Lung (tissue), 12 donors: ENCODE results near the gene ALDH3B1. TPM values are rescaled to one million over a fixed set of nuclear protein-coding genes. Genes with fewer than 3 reads are reported as not detected.

Source experiments
- ATAC-seq: fragments of 200-7000 bp; cut with Tn5 transposase; one replicate; pipeline ENCODE4 v1.9.1; 2020; ENCODE audit warnings: moderate number of reproducible peaks; ENCODE audit not compliant: insufficient read depth, low FRiP score
- DNase-seq, 3 donors: peaks; one replicate each; pipeline ENCODE4 v3.0.0-alpha.2; 2013 to 2017
- H3K27ac ChIP-seq, 2 donors: one replicate each; pipeline ENCODE4 v1.5.1; 2013; ENCODE audit warnings: mild to moderate bottlenecking in 2 of 2, moderate library complexity in 2 of 2, control low read depth in 1 of 2, inconsistent platforms in 1 of 2, low read depth in 1 of 2, low read length in 1 of 2
- H3K27me3 ChIP-seq, 3 donors: one replicate each; pipeline ENCODE4 v1.5.1; 2013; ENCODE audit warnings: low read length in 2 of 3; ENCODE audit not compliant: control insufficient read depth in 3 of 3, insufficient read depth in 3 of 3
- H3K36me3 ChIP-seq, 4 donors: one replicate each; pipeline ENCODE4 v1.5.1; 2013; ENCODE audit warnings: low read length in 4 of 4, mild to moderate bottlenecking in 1 of 4, moderate library complexity in 1 of 4; ENCODE audit not compliant: control insufficient read depth in 4 of 4, insufficient read depth in 4 of 4
- H3K4me1 ChIP-seq, 5 donors: one replicate each; pipeline ENCODE4 v1.5.1; 2013; ENCODE audit warnings: low read length in 5 of 5, mild to moderate bottlenecking in 2 of 5, moderate library complexity in 1 of 5; ENCODE audit not compliant: control insufficient read depth in 5 of 5, insufficient read depth in 5 of 5
- H3K4me3 ChIP-seq: one replicate; pipeline ENCODE4 v1.5.1; 2013; ENCODE audit warnings: mild to moderate bottlenecking, control low read depth, moderate library complexity
- H3K9ac ChIP-seq, 2 donors: one replicate each; pipeline ENCODE4 v1.5.1; 2013; ENCODE audit warnings: low read length in 2 of 2, control low read depth in 1 of 2; ENCODE audit not compliant: insufficient read depth in 1 of 2
- H3K9me3 ChIP-seq, 4 donors: one replicate each; pipeline ENCODE4 v1.5.1; 2013; ENCODE audit warnings: low read length in 3 of 4, mild to moderate bottlenecking in 1 of 4, moderate library complexity in 1 of 4; ENCODE audit not compliant: control insufficient read depth in 4 of 4, insufficient read depth in 3 of 4
- WGBS, 2 donors: extraction: QIAGEN DNeasy Blood & Tissue Kit; methylation state at CpG; one replicate each; pipeline ENCODE4 v1.1.7; 2013; 5-methylcytosine and 5-hydroxymethylcytosine counted together
- polyA plus RNA-seq, 2 donors: library from polyadenylated mRNA; stranded (reverse); fragments of 200-250 nt; gene quantifications; one replicate each; pipeline ENCODE4 v1.2.1, GENCODE V29; 2013
- total RNA-seq, 2 donors: library from RNA; depleted of rRNA in 1 of 2; stranded (reverse); fragments of >200 nt in 1 of 2; gene quantifications; one replicate each; pipeline ENCODE4 v1.2.1, GENCODE V29; 2014 to 2021
- TF ChIP-seq, protein P1 (sequence below): IDR thresholded peaks from 2 replicates; pipeline ENCODE4 v1.5.1; 2012; ENCODE audit warnings: mild to moderate bottlenecking; ENCODE audit errors: control extremely low read depth, extremely low read depth
- donor health status: control.
- donor health status: control.
- donor health status: Bipolar disorder and iron deficiency.
- donor health status: healthy.
- donor health status: DM: yes; HTN: yes; CAD: no.

ALDH3B1 gene
- total and polyA plus RNA-seq, 4 donors: 45.6 to 165 (median 90.3) TPM

DNA sequence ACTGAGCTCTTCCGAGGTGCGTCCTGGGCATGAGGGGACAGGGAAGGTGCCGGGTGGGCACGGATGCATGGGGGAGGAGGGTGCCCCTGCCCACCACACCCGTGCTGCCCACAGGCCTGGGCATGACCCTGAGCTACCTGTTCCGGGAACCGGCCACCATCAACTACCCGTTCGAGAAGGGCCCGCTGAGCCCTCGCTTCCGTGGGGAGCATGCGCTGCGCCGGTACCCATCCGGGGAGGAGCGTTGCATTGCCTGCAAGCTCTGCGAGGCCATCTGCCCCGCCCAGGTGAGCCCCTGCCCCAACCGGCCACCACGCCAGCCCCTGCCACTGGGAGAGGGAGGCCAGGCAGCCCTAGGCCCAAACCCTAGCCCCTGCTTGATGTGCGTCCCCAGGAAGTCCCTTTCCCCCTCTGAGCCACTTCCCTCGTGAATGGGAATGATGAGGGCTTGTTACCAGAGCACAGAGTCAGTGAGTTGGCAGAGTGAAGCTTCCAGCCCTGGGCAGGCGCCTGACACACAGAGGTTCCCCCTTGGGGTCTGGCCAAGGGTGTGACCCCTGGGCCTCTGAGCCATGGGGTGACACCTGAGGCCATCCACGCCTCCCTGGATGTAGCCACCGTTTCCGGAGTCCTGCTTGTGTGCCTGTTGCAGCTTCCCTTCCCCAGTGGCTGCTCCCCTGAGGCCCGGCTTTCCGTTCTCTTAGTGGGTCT, 23.0 kb downstream of the ALDH3B1 start:
- Histone ChIP-seq H3K36me3 (peaks cover 0 to 17% (median 9%) of the 10 kb centered on the region in 4 donors), H3K27me3 (no peaks in the 10 kb centered on the region), H3K4me3 (no peak overlapping the region), H3K9ac (no peak overlapping the region), H3K9me3 (no peaks in the 10 kb centered on the region), H3K4me1 (peaks cover 8 to 35% (median 12%) of the 10 kb centered on the region in 5 donors), H3K27ac (peak overlapping the region in 1 of 2 donors; percentile 84)
- TF ChIP-seq, protein P1, sequence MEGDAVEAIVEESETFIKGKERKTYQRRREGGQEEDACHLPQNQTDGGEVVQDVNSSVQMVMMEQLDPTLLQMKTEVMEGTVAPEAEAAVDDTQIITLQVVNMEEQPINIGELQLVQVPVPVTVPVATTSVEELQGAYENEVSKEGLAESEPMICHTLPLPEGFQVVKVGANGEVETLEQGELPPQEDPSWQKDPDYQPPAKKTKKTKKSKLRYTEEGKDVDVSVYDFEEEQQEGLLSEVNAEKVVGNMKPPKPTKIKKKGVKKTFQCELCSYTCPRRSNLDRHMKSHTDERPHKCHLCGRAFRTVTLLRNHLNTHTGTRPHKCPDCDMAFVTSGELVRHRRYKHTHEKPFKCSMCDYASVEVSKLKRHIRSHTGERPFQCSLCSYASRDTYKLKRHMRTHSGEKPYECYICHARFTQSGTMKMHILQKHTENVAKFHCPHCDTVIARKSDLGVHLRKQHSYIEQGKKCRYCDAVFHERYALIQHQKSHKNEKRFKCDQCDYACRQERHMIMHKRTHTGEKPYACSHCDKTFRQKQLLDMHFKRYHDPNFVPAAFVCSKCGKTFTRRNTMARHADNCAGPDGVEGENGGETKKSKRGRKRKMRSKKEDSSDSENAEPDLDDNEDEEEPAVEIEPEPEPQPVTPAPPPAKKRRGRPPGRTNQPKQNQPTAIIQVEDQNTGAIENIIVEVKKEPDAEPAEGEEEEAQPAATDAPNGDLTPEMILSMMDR: no peak
- whole genome bisulfite sequencing, 2 donors: 94 to 97% methylated on average over 28 to 29 of the region's 29 CpGs
- DNase-seq: no peak
- ATAC-seq: no peak

DNA sequence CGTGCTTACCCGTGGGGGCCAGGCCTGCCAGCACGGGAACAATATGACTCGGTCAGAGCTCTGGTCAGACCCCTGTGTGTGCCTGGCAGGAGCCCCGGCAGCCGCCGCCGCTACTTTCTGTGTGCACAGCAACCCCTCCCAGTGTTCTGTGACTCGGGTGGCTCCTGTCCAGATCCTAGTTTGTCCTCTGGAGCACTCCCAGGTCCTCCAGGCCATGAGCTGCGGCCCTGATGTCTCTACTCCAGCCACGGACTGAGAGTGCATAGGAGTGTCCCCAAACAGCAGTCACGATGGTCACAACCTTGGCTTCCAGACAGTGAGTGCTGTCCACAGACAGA, 23.6 kb downstream of the ALDH3B1 start:
- TF ChIP-seq, protein P1: no peak
- peaks cover 0 to 17% (median 9%) of the 10 kb centered on the region in 4 donors for H3K36me3 ChIP-seq
- no peak for DNase-seq
- no peak overlapping the region for H3K9ac ChIP-seq
- ATAC-seq: no peak
- H3K9me3 ChIP-seq: no peaks in the 10 kb centered on the region
- H3K27me3 ChIP-seq: no peaks in the 10 kb centered on the region
- H3K4me1 ChIP-seq: peaks cover 8 to 39% (median 16%) of the 10 kb centered on the region in 5 donors
- H3K27ac ChIP-seq: peak overlapping the region; percentile 26 to 84
- 82 to 92% methylated on average over 12 of the region's 12 CpGs for WGBS, 2 donors
- H3K4me3 ChIP-seq: no peak overlapping the region

DNA sequence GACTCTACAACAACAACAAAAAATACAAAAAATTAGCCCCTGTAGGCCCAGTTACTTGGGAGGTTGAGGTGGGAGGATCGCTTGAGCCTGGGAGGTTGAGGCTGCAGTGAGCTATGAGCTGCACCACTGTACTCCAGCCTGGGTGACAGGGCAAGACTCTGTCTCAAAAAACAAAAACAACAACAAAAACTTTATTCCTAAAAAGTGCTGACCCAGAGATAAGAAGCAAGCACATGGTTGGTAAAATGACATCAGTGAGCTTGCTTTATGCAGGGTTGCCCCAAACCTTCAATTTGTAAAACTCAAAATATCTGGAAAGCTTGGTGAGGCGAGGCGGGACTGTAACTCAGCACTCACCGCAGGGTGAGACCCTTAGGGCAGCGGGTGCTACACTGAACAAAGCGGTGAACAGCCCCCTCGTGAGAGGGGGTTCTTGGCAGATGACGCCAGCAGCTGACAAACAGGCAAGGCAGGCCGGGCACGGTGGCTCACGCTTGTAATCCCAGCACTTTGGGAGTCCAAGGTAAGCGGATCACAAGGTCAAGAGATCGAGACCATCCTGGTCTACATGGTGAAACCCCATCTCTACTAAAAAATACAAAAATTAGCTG, 25.2 kb downstream of the ALDH3B1 start:
- H3K4me1 ChIP-seq: peaks cover 8 to 36% (median 26%) of the 10 kb centered on the region in 5 donors

More for the DNA sequence above, 25.2 kb downstream of the ALDH3B1 start:
- H3K36me3 ChIP-seq: peaks cover 0 to 17% (median 9%) of the 10 kb centered on the region in 4 donors
- H3K27ac ChIP-seq: no peak overlapping the region
- ATAC-seq: no peak
- TF ChIP-seq, protein P1: no peak
- WGBS, 2 donors: 93% methylated on average over 13 of the region's 13 CpGs
- no peak for DNase-seq
- H3K9ac ChIP-seq: no peak overlapping the region
- no peak overlapping the region for H3K4me3 ChIP-seq
- no peaks in the 10 kb centered on the region for H3K9me3 ChIP-seq
- H3K27me3 ChIP-seq: no peaks in the 10 kb centered on the region
